HCT116 (cell line): Measurements from ENCODE around the gene DUS3L. TPM values are rescaled to one million over a fixed set of nuclear protein-coding genes. Genes with fewer than 3 reads are reported as not detected.

Source experiments
- ATAC-seq: fragments of 200-7000 bp; cut with Tn5 transposase; 2 replicates; pipeline ENCODE4 v1.9.1; 2020; ENCODE audit warnings: mild to moderate bottlenecking, moderate library complexity
- BruUV-seq: library from RNA; stranded (reverse); fragments of 400-500 nt; replicated peaks from 2 replicates; lab custom pipeline; 2021; lab: Mats Ljungman, UMichigan
- CTCF ChIA-PET: fragments of 300-600 bp; sonication (Branson Sonifier 250); formaldehyde crosslinking; loops from one replicate; lab custom pipeline; 2021; ENCODE audit warnings: antibody characterized with exemption; lab: Charles Lee
- POLR2A ChIA-PET: fragments of 300-600, 350-600 bp; sonication (Branson Sonifier 250); formaldehyde crosslinking; loops from one replicate; lab custom pipeline; 2021; ENCODE audit warnings: antibody characterized with exemption; lab: Charles Lee
- RAD21 ChIA-PET, 2 experiments: fragments of 300-600 bp; sonication (Branson Sonifier 250); formaldehyde crosslinking; loops; one replicate each; lab custom pipeline; 2023; ENCODE audit warnings: low total read pairs in 2 of 2; ENCODE audit not compliant: uncharacterized antibody in 2 of 2, unreplicated experiment in 2 of 2, low non-redundant PET in 1 of 2; lab: Charles Lee
- DNase-seq: peaks from one replicate; pipeline ENCODE4 v3.0.0-alpha.2; 2010; ENCODE audit warnings: low read depth, low spot score
- H2AFZ ChIP-seq: fragments of 200-600 bp; shearing (Covaris generic), sonication (generic); 2 replicates; pipeline ENCODE4 v1.6.1; 2017; ENCODE audit warnings: low read depth, mixed run types, mixed read lengths, antibody characterized with exemption, low read length; ENCODE audit not compliant: poor library complexity, severe bottlenecking
- H3K27ac ChIP-seq: 2 replicates; pipeline ENCODE4 v1.5.1; 2012; ENCODE audit warnings: low read depth, low read length
- H3K27me3 ChIP-seq: fragments of 200-600 bp; sonication (generic); 2 replicates; pipeline ENCODE4 v1.6.1; 2016; ENCODE audit warnings: mixed run types, low read length, mixed read lengths; ENCODE audit not compliant: insufficient read depth
- H3K36me3 ChIP-seq, 2 experiments: fragments of 200-500 bp in 1 of 2; fragments of 200-600 bp in 1 of 2; sonication (Bioruptor generic) in 1 of 2; sonication (generic) in 1 of 2; 2 replicates each; pipeline versions ENCODE4 v1.5.1 to v1.6.1; 2014 to 2016; ENCODE audit warnings: low read length in 2 of 2, inconsistent platforms in 1 of 2, mixed read lengths in 1 of 2, mixed run types in 1 of 2; ENCODE audit not compliant: insufficient read depth in 2 of 2, control insufficient read depth in 1 of 2
- H3K4me1 ChIP-seq, 2 experiments: fragments of 200-600 bp in 1 of 2; sonication (generic) in 1 of 2; 2 replicates each; pipeline versions ENCODE4 v1.5.1 to v1.6.1; 2012 to 2017; ENCODE audit warnings: low read length in 2 of 2, inconsistent platforms in 1 of 2, mild to moderate bottlenecking in 1 of 2, mixed read lengths in 1 of 2, mixed run types in 1 of 2, moderate library complexity in 1 of 2; ENCODE audit not compliant: insufficient read depth in 2 of 2, control insufficient read depth in 1 of 2
- H3K4me2 ChIP-seq: fragments of 200-600 bp; sonication (generic); 2 replicates; pipeline ENCODE4 v1.6.1; 2017; ENCODE audit warnings: mixed run types, low read length, mixed read lengths
- H3K4me3 ChIP-seq, 2 experiments: fragments of 200-600 bp in 1 of 2; sonication (generic) in 1 of 2; replicated peaks in 1 of 2; 2 replicates each; pipeline ENCODE4 v1.5.1; 2011 to 2016; ENCODE audit warnings: low read length in 2 of 2, control low read depth in 1 of 2, low read depth in 1 of 2, mild to moderate bottlenecking in 1 of 2, mixed read lengths in 1 of 2, mixed run types in 1 of 2
- H3K79me2 ChIP-seq: fragments of 200-600 bp; sonication (generic); 2 replicates; pipeline ENCODE4 v1.6.1; 2017; ENCODE audit warnings: mild to moderate bottlenecking, mixed run types, low read length, moderate library complexity, mixed read lengths; ENCODE audit not compliant: insufficient read depth
- H3K9ac ChIP-seq: fragments of 200-600 bp; sonication (generic); 2 replicates; pipeline ENCODE4 v1.6.1; 2016; ENCODE audit warnings: low read length, mixed read lengths
- H3K9me2 ChIP-seq: fragments of 200-600 bp; sonication (generic), shearing (Covaris generic); 2 replicates; pipeline ENCODE4 v1.6.1; 2017; ENCODE audit warnings: mixed run types, mild to moderate bottlenecking, moderate library complexity; ENCODE audit not compliant: insufficient read depth
- H3K9me3 ChIP-seq, 2 experiments: fragments of 200-500 bp in 1 of 2; fragments of 200-600 bp in 1 of 2; sonication (Bioruptor generic) in 1 of 2; sonication (generic) in 1 of 2; 2 replicates each; pipeline ENCODE4 v1.6.1; 2014 to 2017; ENCODE audit warnings: low read length in 2 of 2, mixed read lengths in 2 of 2, inconsistent platforms in 1 of 2, low read depth in 1 of 2, mild to moderate bottlenecking in 1 of 2, mixed run types in 1 of 2, moderate library complexity in 1 of 2; ENCODE audit not compliant: control insufficient read depth in 1 of 2, insufficient read depth in 1 of 2
- H4K20me1 ChIP-seq: fragments of 200-600 bp; sonication (generic), shearing (Covaris generic); 2 replicates; pipeline ENCODE4 v1.6.1; 2017; ENCODE audit warnings: mixed run types, mild to moderate bottlenecking, moderate library complexity; ENCODE audit not compliant: insufficient read depth
- EZH2 ChIP-seq: fragments of 200-600 bp; sonication (generic); IDR thresholded peaks from 2 replicates; pipeline ENCODE4 v1.6.1; 2017; ENCODE audit warnings: antibody characterized with exemption, mixed run types
- EZH2phosphoT487 ChIP-seq: fragments of 200-600 bp; IDR thresholded peaks from 2 replicates; pipeline ENCODE4 v1.6.1; 2018; ENCODE audit warnings: antibody characterized with exemption, borderline replicate concordance
- FOSL1 ChIP-seq: IDR thresholded peaks from 2 replicates; pipeline ENCODE4 v1.6.1; 2012; ENCODE audit warnings: low read depth
- JUND ChIP-seq: IDR thresholded peaks from 2 replicates; pipeline ENCODE4 v1.6.1; 2012
- POLR2A ChIP-seq: IDR thresholded peaks from 2 replicates; pipeline ENCODE4 v1.7.0; 2011; ENCODE audit warnings: borderline replicate concordance; ENCODE audit not compliant: insufficient read depth, insufficient read length; ENCODE audit errors: extremely low read depth
- SRF ChIP-seq: IDR thresholded peaks from 2 replicates; pipeline ENCODE4 v1.6.1; 2012; ENCODE audit warnings: low read depth
- ZFX ChIP-seq: fragments of 450-650 bp; IDR thresholded peaks from 2 replicates; pipeline ENCODE4 v1.6.1; 2017
- ZNF274 ChIP-seq: fragments of 200-500 bp; sonication (Bioruptor generic); IDR thresholded peaks from 2 replicates; pipeline ENCODE4 v1.6.1; 2014; ENCODE audit warnings: mild to moderate bottlenecking, low read depth, low read length, inconsistent platforms
- intact Hi-C: fragments of 100-400 bp; cut with micrococcal nuclease; formaldehyde crosslinking; loops from 2 replicates; pipeline ENCODE4 v1.10.0; 2022
- total RNA-seq: library from RNA; stranded (reverse); gene quantifications from one replicate; pipeline ENCODE4 v1.2.1, GENCODE V29; 2021; ENCODE audit not compliant: unreplicated experiment
- TF ChIP-seq, protein P1 (sequence below): IDR thresholded peaks from 2 replicates; pipeline ENCODE4 v1.6.1; 2012
- TF ChIP-seq, protein P2 (sequence below): IDR thresholded peaks from 2 replicates; pipeline ENCODE4 v1.6.1; 2012; ENCODE audit warnings: low read depth

DUS3L gene
- total RNA-seq, 1 experiment from 2014 or later: 78.1 TPM

DNA sequence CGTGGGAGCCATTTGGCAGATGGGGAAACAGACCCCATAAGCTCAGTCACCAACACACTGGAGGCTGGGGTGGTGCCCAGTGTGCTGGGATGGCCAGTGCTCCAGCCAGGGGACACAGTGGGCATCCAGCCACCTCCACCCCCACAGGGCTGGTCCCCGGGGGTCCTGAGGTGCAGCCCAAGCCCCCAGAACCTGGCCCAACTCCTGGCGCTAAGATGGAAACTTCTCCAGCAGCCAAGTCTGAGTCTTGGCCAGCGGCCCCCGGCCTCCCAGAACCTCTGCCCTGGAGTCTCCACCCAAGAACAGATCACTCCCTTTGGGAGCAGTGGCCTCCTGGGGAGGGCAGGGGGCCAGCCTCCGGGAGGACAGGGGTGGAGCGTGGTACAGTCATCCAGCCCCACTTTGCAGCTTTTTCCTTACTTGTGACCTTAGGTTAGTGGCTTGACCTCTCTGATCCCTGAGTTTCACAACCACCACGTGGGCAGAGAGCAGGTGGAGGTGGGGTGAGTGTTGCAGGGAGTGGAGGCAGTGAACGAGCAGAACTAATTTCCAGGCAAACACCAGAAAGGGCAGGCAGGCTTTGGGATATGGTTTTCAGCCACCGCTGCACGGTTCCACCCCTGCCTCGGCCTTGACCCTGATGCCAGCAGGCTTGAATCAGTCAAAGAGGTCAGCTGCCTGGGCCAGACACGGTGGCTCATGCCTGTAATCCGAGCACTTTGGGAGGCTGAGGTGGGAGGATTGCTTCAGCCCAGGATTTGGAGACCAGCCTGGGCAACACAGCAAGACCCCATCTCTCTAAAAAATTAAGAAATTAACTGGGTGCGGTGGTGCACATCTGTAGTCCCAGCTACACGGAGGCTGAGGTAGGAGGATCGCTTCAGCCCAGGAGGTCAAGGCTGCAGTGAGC lies 9.7 kb upstream of the DUS3L start:
- no peaks in the 10 kb centered on the region for H3K36me3 ChIP-seq
- no peak overlapping the region for H3K4me3 ChIP-seq
- ATAC-seq (no peak), DNase-seq (no peak)
- BruUV-seq: no TSS peak
- RAD21 ChIA-PET: no interaction called here
- no peaks in the 10 kb centered on the region for H3K9me3 ChIP-seq
- H3K4me2 ChIP-seq: no peak overlapping the region
- H3K27ac ChIP-seq: no peak overlapping the region
- H2AFZ ChIP-seq: no peak overlapping the region
- no peaks in the 10 kb centered on the region for H3K79me2 ChIP-seq
- no peak overlapping the region for H3K9ac ChIP-seq
- intact Hi-C loops: no loop called here
- CTCF ChIA-PET: no interaction called here
- H3K4me1 ChIP-seq: peaks cover 5 to 18% of the 10 kb centered on the region in 2 experiments
- H3K9me2 ChIP-seq: no peaks in the 10 kb centered on the region
- TF ChIP-seq, protein P1, sequence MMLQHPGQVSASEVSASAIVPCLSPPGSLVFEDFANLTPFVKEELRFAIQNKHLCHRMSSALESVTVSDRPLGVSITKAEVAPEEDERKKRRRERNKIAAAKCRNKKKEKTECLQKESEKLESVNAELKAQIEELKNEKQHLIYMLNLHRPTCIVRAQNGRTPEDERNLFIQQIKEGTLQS: no peak
- TF ChIP-seq ZFX (no peak), EZH2phosphoT487 (no peak)
- no peaks in the 10 kb centered on the region for H4K20me1 ChIP-seq
- POLR2A ChIA-PET: interaction anchor here (0.9 kb wide), 1 partner anchor 27 kb away, joined by 3 read pairs; no protein-coding TSS in a partner anchor
- no peaks in the 10 kb centered on the region for H3K27me3 ChIP-seq

DNA sequence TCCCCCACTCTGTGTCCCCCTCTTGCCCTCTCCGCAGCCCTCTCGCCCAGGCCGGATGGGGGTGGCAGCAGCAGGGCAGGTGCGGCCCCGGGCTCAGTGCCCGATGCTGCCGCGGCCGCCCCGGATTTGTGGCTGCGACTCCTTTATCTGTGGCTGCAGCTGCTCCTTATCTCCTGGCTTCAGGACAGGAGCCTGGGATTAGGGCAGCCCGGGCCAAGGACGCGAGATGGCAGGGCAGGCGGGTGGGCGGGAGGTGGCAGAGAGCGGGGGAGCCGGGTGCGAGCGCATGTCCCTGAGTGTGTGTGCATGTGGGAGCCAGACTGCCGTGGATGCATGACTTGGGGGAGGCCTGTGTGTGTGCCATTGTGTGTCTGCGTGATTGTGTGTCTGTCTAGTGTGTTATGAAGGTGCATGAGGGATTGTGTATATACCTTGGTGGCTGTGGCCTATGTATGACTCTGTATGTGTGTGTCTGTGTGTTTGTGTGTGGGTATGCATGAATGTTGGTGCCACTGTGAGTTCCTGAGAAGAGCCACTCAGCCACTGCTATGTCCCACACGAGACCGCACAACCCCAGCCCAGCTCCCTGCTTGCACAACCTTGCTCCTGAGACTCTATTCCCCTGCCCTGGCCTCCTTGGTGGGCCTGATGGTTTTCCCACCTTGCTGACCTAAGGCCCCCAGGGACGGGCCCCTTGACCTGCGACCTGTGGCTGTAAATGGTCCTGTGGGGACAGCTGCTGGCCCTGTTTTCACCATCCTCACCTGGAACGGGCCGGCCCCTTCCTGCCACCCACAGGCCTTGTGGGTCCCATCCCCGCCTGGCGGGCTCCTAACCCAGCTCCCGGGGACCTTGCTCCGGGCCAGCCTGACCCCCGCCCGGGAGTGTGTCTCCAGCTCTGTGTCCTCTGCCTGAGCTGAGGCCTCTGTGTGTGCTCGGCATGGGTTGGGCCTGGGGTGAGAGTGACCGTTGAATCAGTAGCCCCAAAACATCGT lies 8.6 kb upstream of the DUS3L start:
- DNase-seq (no peak), ATAC-seq (no peak)
- H3K36me3 ChIP-seq: no peaks in the 10 kb centered on the region
- BruUV-seq: no TSS peak
- no peak overlapping the region for H3K9ac ChIP-seq
- H4K20me1 ChIP-seq: no peaks in the 10 kb centered on the region
- H3K4me2 ChIP-seq: no peak overlapping the region
- no peaks in the 10 kb centered on the region for H3K27me3 ChIP-seq
- ChIA-PET POLR2A (interaction anchor here (0.9 kb wide), 1 partner anchor 28 kb away, joined by 3 read pairs; no protein-coding TSS in a partner anchor), RAD21 (no interaction called here), CTCF (no interaction called here)
- intact Hi-C loops: no loop called here
- H3K79me2 ChIP-seq: no peaks in the 10 kb centered on the region
- no peak overlapping the region for H2AFZ ChIP-seq
- H3K27ac ChIP-seq: no peak overlapping the region
- no peak overlapping the region for H3K4me3 ChIP-seq
- H3K9me3 ChIP-seq: no peaks in the 10 kb centered on the region
- H3K9me2 ChIP-seq: no peaks in the 10 kb centered on the region
- peaks cover 4 to 15% of the 10 kb centered on the region in 2 experiments for H3K4me1 ChIP-seq
- TF ChIP-seq SRF (no peak), FOSL1 (no peak), ZNF274 (no peak), JUND (no peak), EZH2 (no peak), POLR2A (no peak)
- TF ChIP-seq, protein P1: no peak
- TF ChIP-seq, protein P2, sequence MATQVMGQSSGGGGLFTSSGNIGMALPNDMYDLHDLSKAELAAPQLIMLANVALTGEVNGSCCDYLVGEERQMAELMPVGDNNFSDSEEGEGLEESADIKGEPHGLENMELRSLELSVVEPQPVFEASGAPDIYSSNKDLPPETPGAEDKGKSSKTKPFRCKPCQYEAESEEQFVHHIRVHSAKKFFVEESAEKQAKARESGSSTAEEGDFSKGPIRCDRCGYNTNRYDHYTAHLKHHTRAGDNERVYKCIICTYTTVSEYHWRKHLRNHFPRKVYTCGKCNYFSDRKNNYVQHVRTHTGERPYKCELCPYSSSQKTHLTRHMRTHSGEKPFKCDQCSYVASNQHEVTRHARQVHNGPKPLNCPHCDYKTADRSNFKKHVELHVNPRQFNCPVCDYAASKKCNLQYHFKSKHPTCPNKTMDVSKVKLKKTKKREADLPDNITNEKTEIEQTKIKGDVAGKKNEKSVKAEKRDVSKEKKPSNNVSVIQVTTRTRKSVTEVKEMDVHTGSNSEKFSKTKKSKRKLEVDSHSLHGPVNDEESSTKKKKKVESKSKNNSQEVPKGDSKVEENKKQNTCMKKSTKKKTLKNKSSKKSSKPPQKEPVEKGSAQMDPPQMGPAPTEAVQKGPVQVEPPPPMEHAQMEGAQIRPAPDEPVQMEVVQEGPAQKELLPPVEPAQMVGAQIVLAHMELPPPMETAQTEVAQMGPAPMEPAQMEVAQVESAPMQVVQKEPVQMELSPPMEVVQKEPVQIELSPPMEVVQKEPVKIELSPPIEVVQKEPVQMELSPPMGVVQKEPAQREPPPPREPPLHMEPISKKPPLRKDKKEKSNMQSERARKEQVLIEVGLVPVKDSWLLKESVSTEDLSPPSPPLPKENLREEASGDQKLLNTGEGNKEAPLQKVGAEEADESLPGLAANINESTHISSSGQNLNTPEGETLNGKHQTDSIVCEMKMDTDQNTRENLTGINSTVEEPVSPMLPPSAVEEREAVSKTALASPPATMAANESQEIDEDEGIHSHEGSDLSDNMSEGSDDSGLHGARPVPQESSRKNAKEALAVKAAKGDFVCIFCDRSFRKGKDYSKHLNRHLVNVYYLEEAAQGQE: no peak
